Osteocyte (in vitro differentiated cells): ENCODE measurements around the gene KRTAP10-5. TPM values are rescaled to one million over a fixed set of nuclear protein-coding genes. Genes with fewer than 3 reads are reported as not detected.

ENCODE experiments used
- DNase-seq: peaks from one replicate; pipeline ENCODE4 v3.0.0; 2021; ENCODE audit warnings: mixed read lengths; ENCODE audit not compliant: unreplicated experiment; ENCODE audit errors: extremely low spot score
- H3K27ac Mint-ChIP-seq: one replicate; pipeline ENCODE4 v1.8.0; 2021; ENCODE audit warnings: mild to moderate bottlenecking, mixed read lengths; ENCODE audit not compliant: unreplicated experiment
- H3K27me3 Mint-ChIP-seq: one replicate; pipeline ENCODE4 v1.8.0; 2021; ENCODE audit warnings: mixed read lengths; ENCODE audit not compliant: unreplicated experiment
- H3K36me3 Mint-ChIP-seq: one replicate; pipeline ENCODE4 v1.8.0; 2021; ENCODE audit warnings: mixed read lengths; ENCODE audit not compliant: unreplicated experiment
- H3K4me1 Mint-ChIP-seq: one replicate; pipeline ENCODE4 v1.8.0; 2021; ENCODE audit warnings: mixed read lengths; ENCODE audit not compliant: unreplicated experiment
- H3K4me3 Mint-ChIP-seq: one replicate; pipeline ENCODE4 v1.8.0; 2021; ENCODE audit warnings: mild to moderate bottlenecking, moderate library complexity, mixed read lengths; ENCODE audit not compliant: unreplicated experiment
- H3K9me3 Mint-ChIP-seq: one replicate; pipeline ENCODE4 v1.8.0; 2021; ENCODE audit warnings: mixed read lengths; ENCODE audit not compliant: unreplicated experiment
- total RNA-seq: library from RNA; stranded (reverse); gene quantifications from 2 replicates; pipeline ENCODE4 v1.2.1, GENCODE V29; 2021
- TF ChIP-seq, protein P1 (sequence below): fragments of 200-600 bp; sonication (generic); IDR thresholded peaks from 2 replicates; pipeline ENCODE4 v1.5.0; 2021; ENCODE audit warnings: antibody characterized with exemption, mild to moderate bottlenecking, moderate library complexity

Gene KRTAP10-5
- total RNA-seq, 1 donor from 2014 or later = not detected

DNA sequence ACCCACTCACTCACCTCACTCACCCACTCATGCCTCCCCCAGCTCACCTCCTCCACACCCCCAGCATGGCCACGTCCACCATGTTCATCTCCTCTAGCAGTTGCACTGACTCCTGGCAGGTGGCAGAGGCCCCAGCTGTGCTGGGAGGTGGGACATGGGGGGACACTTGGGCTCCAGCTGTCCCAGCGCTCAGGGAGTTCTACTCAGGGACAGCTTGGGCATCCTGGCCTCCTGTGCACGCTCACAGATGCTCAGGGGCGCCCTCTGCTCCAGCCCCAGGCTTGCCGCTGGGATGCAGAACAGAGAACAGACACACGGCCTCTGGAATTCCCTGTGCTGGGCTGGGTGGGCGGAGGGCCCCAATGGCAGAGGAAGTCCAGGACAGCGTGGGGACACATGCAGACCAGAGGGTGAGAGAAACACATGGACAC, 36.7 kb upstream of the KRTAP10-5 start:
- TF ChIP-seq, protein P1, sequence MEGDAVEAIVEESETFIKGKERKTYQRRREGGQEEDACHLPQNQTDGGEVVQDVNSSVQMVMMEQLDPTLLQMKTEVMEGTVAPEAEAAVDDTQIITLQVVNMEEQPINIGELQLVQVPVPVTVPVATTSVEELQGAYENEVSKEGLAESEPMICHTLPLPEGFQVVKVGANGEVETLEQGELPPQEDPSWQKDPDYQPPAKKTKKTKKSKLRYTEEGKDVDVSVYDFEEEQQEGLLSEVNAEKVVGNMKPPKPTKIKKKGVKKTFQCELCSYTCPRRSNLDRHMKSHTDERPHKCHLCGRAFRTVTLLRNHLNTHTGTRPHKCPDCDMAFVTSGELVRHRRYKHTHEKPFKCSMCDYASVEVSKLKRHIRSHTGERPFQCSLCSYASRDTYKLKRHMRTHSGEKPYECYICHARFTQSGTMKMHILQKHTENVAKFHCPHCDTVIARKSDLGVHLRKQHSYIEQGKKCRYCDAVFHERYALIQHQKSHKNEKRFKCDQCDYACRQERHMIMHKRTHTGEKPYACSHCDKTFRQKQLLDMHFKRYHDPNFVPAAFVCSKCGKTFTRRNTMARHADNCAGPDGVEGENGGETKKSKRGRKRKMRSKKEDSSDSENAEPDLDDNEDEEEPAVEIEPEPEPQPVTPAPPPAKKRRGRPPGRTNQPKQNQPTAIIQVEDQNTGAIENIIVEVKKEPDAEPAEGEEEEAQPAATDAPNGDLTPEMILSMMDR = no peak
- peaks cover 15% of the 10 kb centered on the region for H3K9me3 Mint-ChIP-seq
- no peak overlapping the region for H3K4me3 Mint-ChIP-seq
- no peak overlapping the region for H3K27ac Mint-ChIP-seq
- no peaks in the 10 kb centered on the region for H3K36me3 Mint-ChIP-seq
- no peaks in the 10 kb centered on the region for H3K4me1 Mint-ChIP-seq
- peak; percentile 73 for DNase-seq
- peaks cover 11% of the 10 kb centered on the region for H3K27me3 Mint-ChIP-seq

DNA sequence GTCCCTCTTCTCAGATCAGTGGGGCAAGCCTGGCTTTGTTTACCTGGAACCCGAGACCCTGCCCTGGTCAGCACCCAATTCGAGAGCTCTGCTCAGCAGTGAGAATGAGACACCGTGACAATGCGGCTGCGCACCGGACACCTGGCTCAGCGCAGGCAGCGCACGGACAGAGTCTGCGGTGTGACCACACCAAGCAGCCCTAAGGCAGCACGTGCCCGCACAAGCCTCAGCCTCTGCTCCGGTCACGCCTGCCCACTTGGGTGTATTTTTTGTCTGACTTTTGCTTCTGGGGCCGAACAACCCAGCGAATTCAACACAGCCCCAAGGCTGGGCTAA, 36.2 kb upstream of the KRTAP10-5 start:
- peaks cover 15% of the 10 kb centered on the region for H3K9me3 Mint-ChIP-seq
- no peaks in the 10 kb centered on the region for H3K4me1 Mint-ChIP-seq
- H3K27me3 Mint-ChIP-seq = peaks cover 11% of the 10 kb centered on the region
- H3K27ac Mint-ChIP-seq = no peak overlapping the region
- peak; percentile 82 for DNase-seq
- H3K4me3 Mint-ChIP-seq = no peak overlapping the region
- no peaks in the 10 kb centered on the region for H3K36me3 Mint-ChIP-seq
- TF ChIP-seq, protein P1 = no peak

DNA sequence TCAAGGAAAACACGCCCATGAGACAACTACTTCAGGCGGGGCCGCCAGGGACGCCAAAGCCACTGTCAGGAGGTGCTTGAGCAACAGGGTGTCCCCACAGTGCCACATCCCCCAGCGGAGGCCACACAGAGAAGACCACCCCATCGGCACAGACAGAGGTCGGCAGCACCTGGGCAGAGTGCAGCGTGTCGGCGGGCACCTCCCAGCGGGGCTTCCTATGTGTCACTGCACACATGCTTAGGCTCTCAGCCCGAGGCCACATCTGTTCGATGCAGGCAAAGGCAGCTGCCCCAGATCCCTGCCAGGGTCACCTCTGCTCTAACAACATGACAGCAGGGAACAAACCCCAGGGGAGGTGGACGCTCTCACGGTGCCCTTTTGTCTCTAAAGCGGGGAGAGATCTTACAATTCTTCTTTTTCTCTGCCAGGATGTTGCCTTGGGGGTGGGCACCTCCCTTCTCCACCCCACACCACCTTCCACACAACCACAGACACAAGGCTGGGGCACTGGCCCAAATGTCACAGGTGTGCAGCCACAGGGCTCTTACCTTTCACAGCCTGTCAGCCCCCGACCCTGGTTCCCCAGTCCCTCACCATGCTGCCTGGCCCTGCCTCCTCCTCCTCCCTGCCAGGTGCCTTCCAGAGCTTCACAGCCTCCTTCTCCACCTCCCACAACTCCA, 35.6 kb upstream of the KRTAP10-5 start:
- TF ChIP-seq, protein P1 = no peak
- Mint-ChIP-seq H3K36me3 (no peaks in the 10 kb centered on the region), H3K4me3 (no peak overlapping the region), H3K27me3 (peaks cover 11% of the 10 kb centered on the region), H3K27ac (no peak overlapping the region), H3K4me1 (no peaks in the 10 kb centered on the region), H3K9me3 (peaks cover 19% of the 10 kb centered on the region)
- DNase-seq = peak; percentile 83

DNA sequence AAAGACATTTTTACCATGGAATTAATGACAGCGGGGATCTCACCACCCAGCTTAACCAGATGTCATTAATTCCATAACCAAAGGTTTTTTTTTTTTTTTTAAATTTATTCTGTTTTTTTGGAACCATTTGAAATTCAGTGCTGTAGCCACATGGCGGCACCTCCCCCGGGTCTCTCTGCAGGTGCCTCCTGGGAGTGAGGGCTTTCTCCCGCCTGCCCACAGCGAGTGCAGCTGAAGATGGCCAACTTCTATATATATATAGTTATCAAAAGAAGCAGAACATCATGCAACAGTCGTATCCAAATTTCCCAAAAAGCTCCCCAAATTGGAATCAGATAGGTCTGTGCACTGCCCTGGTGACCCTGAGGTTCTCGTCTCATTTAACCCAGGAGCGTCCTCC, 35.1 kb upstream of the KRTAP10-5 start:
- DNase-seq = no peak

DNA sequence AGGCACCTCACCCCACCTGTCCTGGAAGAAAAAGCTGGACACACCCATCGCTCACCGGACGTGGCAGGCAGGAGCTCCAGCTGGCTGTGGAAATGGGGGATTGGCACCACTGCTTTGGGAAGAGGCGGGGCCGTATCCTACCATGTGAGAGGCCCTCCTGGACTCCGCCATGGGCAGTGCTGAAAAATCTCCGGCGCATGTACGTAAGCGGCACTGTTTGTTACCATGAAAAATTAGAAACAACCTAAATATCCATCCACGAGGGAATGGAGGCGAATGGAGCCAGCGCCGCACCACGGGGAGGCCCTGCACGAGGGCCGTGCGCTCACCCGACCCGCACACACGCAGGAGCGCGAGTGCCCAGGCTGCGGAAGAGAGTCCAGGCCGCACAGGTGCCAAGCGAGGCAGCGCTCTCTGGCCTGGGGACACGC, 34.6 kb upstream of the KRTAP10-5 start:
- Mint-ChIP-seq H3K36me3 (no peaks in the 10 kb centered on the region), H3K4me3 (no peak overlapping the region), H3K27ac (no peak overlapping the region), H3K4me1 (no peaks in the 10 kb centered on the region), H3K9me3 (peaks cover 16% of the 10 kb centered on the region), H3K27me3 (peaks cover 10% of the 10 kb centered on the region)
- TF ChIP-seq, protein P1 = no peak
- DNase-seq = peak; percentile 76

More for the DNA sequence above, 35.1 kb upstream of the KRTAP10-5 start:
- no peaks in the 10 kb centered on the region for H3K36me3 Mint-ChIP-seq
- H3K27ac Mint-ChIP-seq = no peak overlapping the region
- TF ChIP-seq, protein P1 = no peak
- H3K9me3 Mint-ChIP-seq = peaks cover 18% of the 10 kb centered on the region
- H3K4me1 Mint-ChIP-seq = no peaks in the 10 kb centered on the region
- peaks cover 11% of the 10 kb centered on the region for H3K27me3 Mint-ChIP-seq
- no peak overlapping the region for H3K4me3 Mint-ChIP-seq
